Thymus (tissue), 11 donors: ENCODE measurements around the gene SCAANT1. TPM values are rescaled to one million over a fixed set of nuclear protein-coding genes. Genes with fewer than 3 reads are reported as not detected.
A peak's percentile ranks its signal among the peaks of the same experiment; 100 is the strongest.

Experiments used
- DNase-seq, 9 donors: peaks; one replicate each; pipeline ENCODE4 v3.0.0-alpha.2; 2013; ENCODE audit warnings: low spot score in 9 of 9, low read depth in 6 of 9, missing footprints in 1 of 9
- H3K27ac ChIP-seq, 2 donors: one replicate each; pipeline ENCODE4 v1.5.1; 2013; ENCODE audit warnings: control low read depth in 1 of 2, low read depth in 1 of 2, low read length in 1 of 2, mild to moderate bottlenecking in 1 of 2, moderate library complexity in 1 of 2
- H3K27me3 ChIP-seq, 2 donors: one replicate each; pipeline ENCODE4 v1.5.1; 2013; ENCODE audit warnings: low read length in 1 of 2; ENCODE audit not compliant: control insufficient read depth in 2 of 2, insufficient read depth in 1 of 2
- H3K36me3 ChIP-seq, 2 donors: one replicate each; pipeline ENCODE4 v1.5.1; 2013; ENCODE audit warnings: low read length in 1 of 2, mild to moderate bottlenecking in 1 of 2, moderate library complexity in 1 of 2; ENCODE audit not compliant: control insufficient read depth in 2 of 2, insufficient read depth in 2 of 2
- H3K4me1 ChIP-seq, 2 donors: one replicate each; pipeline ENCODE4 v1.5.1; 2013; ENCODE audit warnings: low read length in 2 of 2; ENCODE audit not compliant: control insufficient read depth in 2 of 2, insufficient read depth in 2 of 2
- H3K4me3 ChIP-seq, 2 donors: one replicate each; pipeline ENCODE4 v1.5.1; 2013; ENCODE audit warnings: low read length in 2 of 2, control low read depth in 1 of 2, mild to moderate bottlenecking in 1 of 2
- H3K9me3 ChIP-seq, 2 donors: one replicate each; pipeline ENCODE4 v1.5.1; 2013; ENCODE audit warnings: low read length in 1 of 2, mild to moderate bottlenecking in 1 of 2; ENCODE audit not compliant: control insufficient read depth in 2 of 2, insufficient read depth in 1 of 2
- WGBS: extraction: QIAGEN DNeasy Blood & Tissue Kit; methylation state at CpG from one replicate; pipeline ENCODE4 v1.1.7; 2013; 5-methylcytosine and 5-hydroxymethylcytosine counted together
- polyA plus RNA-seq: library from polyadenylated mRNA; stranded (reverse); fragments of 200-250 nt; gene quantifications from one replicate; pipeline ENCODE4 v1.2.3, GENCODE V29; 2013
- total RNA-seq: library from RNA; stranded (reverse); fragments of 120-200 nt; gene quantifications from one replicate; pipeline ENCODE4 v1.2.4, GENCODE V29; 2013
- donor health status: healthy.

The SCAANT1 gene
- total and polyA plus RNA-seq, 2 donors = not detected

DNA sequence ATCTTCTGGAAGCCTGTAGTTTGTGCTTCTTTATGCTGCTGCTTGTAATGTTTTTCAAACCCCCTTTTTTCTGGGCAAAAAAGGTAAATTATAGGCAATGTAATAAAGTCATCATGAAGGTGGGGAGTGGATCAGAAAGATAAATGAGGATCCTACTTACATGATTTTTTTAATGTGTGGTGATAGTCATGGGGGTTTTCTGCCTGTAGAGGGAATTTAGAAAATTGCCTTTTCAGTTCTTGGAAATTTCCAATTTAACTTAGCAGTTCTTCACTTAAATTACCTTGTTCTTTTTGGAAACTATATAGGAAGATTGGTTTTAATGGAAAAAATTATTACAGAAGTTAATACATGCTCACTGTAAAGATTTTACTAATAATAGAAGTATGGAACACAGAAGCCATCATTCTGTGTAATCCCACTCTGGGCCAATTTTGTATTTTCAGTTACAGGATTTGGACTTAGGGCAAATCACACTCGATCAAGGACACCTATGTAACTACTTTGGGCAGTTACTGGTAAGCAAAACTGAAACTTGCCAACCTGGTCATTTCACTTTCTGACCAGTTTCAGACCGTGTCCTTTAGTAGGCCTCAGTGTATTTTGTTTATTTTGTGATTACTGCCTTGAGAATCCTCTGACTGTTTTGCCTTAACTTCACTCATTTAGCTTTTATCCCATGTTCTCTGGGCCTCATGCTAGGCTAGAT, 10.5 kb upstream of the SCAANT1 start:
- Histone ChIP-seq H3K4me3 (no peak overlapping the region), H3K9me3 (no peaks in the 10 kb centered on the region), H3K27ac (no peak overlapping the region), H3K27me3 (no peaks in the 10 kb centered on the region), H3K4me1 (no peaks in the 10 kb centered on the region), H3K36me3 (peaks cover 27 to 58% of the 10 kb centered on the region in 2 donors)
- DNase-seq = no peak
- 97% methylated on average over 2 of the region's 2 CpGs for WGBS

DNA sequence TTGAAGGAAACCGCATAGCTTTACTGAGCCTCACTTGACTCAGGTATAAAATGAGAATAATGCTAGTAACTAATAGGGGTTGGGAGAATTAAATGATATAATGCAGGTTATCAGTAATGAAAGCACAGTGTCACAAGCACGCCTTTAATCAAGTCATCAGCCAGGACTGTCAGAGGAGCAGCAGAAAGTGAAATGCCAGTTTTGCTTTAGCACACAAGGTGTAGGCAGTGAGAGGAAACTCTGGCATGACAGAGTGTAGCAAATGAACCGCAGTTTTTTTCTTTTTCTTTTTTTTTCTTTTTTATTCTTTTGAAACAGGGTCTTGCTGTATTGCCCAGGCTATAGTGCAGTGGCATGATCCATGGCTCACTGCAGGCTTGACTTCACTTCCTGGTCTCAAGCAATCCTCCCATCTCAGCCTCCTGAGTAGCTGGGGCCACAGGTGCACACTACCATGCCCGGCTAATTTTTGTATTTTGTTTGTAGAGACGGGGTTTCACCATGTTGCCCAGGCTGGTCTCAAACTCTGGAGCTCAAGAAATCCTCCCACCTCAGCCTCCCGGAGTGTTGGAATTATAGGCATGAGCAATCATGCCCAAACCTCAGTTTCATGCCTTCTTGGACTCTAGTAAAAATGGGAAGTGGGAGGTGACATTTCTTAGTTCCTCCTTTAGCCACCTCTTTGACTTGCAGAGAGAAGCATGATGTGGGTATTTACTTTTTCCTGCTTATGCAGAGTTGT, 9.7 kb upstream of the SCAANT1 start:
- WGBS = 88% methylated on average over 6 of the region's 6 CpGs
- Histone ChIP-seq H3K4me3 (no peak overlapping the region), H3K36me3 (peaks cover 30 to 56% of the 10 kb centered on the region in 2 donors), H3K27ac (no peak overlapping the region), H3K27me3 (no peaks in the 10 kb centered on the region), H3K9me3 (no peaks in the 10 kb centered on the region), H3K4me1 (no peaks in the 10 kb centered on the region)
- DNase-seq = peak in 1 of 9 donors; percentile 25

DNA sequence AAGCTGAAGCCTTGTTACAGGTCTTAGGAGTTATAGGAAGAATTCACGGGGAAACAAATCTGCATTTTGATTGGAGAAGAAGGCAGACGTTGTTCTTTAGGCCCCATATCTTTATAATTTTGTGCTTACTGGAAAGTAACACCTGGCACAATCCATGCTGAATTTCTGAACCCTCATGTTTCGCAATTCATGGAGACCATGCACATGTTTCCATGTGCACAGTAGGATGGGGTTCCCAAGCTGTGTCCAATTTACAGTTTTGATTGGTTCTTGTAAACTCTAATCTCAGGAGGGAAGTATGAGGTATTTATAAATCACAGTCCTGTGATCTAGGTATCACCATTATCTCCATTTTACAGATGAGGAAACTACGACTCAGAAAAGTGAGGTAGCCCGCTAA, 7.8 kb upstream of the SCAANT1 start:
- no peaks in the 10 kb centered on the region for H3K4me1 ChIP-seq
- H3K36me3 ChIP-seq = peaks cover 23 to 53% of the 10 kb centered on the region in 2 donors
- 98% methylated on average over 5 of the region's 5 CpGs for WGBS

DNA sequence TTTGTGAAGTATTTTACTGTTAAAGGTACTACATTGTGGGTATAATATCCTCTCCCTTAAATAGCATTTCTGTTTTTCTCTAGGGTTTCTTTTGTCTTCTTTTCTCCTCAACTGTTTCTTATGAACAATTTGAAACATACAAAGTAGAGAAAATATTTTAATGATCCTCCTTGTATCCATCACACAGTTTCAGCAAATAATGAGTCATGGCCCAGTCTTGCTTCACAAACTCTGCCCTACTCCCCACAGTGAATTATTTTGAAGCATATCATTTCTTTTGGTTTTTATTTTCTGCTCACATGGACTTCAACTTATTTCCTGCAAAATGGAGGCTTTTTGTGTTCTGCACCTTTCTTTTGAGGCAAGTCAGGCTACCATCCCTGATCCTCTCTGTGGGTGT, 6.1 kb upstream of the SCAANT1 start:
- DNase-seq = no peak
- H3K27me3 ChIP-seq = no peaks in the 10 kb centered on the region
- H3K9me3 ChIP-seq = no peaks in the 10 kb centered on the region
- peaks cover 17 to 41% of the 10 kb centered on the region in 2 donors for H3K36me3 ChIP-seq
- peaks cover 4 to 8% of the 10 kb centered on the region in 2 donors for H3K4me1 ChIP-seq
- no peak overlapping the region for H3K27ac ChIP-seq
- no peak overlapping the region for H3K4me3 ChIP-seq

More for the DNA sequence above, 7.8 kb upstream of the SCAANT1 start:
- no peak overlapping the region for H3K4me3 ChIP-seq
- DNase-seq = no peak
- no peak overlapping the region for H3K27ac ChIP-seq
- no peaks in the 10 kb centered on the region for H3K27me3 ChIP-seq
- no peaks in the 10 kb centered on the region for H3K9me3 ChIP-seq

DNA sequence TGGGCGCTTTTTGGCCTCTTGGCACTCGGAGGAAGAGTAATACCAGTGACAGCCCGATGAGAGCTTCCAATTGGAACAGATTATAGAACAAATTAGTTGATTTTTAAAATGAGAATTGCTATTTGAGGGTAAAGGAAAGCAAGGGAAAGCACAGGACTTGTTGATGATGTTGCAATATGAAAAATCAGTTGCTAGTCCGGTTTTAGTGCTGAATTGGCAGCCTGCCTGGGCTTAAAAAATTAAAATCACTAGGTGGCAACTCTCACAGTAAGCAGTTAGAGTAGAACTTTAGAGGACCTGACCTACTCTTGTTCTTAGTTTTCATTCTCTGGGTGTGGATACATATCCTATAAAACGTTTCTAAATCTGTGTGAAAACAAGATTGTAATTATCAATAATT, 2.1 kb upstream of the SCAANT1 start:
- Histone ChIP-seq H3K4me1 (peaks cover 13 to 19% of the 10 kb centered on the region in 2 donors), H3K4me3 (no peak overlapping the region), H3K36me3 (peaks cover 7 to 23% of the 10 kb centered on the region in 2 donors), H3K27me3 (no peaks in the 10 kb centered on the region), H3K27ac (no peak overlapping the region), H3K9me3 (no peaks in the 10 kb centered on the region)
- WGBS = 92% methylated on average over 5 of the region's 5 CpGs
- no peak for DNase-seq

DNA sequence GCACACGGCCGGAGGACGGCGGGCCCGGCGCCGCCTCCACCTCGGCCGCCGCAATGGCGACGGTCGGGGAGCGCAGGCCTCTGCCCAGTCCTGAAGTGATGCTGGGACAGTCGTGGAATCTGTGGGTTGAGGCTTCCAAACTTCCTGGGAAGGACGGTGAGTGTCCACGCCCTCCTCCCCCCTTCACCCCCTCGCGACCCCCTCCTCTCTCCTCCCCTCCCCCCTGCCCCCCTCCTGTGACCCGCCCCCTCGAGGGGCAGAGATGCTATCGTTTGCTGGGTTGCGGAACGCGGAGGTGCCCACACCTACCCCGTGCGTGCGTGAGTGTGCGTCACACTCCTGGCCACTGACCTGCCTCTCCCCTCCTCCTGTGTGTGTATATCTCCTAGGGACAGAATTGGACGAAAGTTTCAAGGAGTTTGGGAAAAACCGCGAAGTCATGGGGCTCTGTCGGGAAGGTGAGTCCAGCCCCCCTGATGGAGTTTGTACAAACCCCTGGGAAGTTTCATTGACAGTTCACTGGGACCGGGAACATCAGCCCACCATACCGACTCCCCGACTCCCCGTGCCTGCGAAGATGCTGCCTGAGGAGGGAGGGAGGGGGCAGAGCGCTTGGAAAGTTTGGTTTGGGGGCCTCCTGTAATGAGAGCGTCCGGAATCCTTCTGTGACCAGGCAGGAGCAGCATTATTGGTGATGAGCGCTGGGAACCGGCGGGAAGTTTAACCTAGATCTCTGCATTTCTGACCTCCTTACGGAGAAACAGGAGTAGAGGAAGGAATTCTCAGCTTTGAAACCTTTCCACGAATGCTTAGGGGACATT, 795 bp upstream of the SCAANT1 start:
- 21% methylated on average over 46 of the region's 46 CpGs for WGBS
- Histone ChIP-seq H3K27me3 (no peaks in the 10 kb centered on the region), H3K4me1 (peaks cover 13 to 19% of the 10 kb centered on the region in 2 donors), H3K36me3 (peaks cover 3 to 19% of the 10 kb centered on the region in 2 donors), H3K4me3 (peak overlapping the region; percentile 52 to 83), H3K9me3 (no peaks in the 10 kb centered on the region), H3K27ac (peak overlapping the region; percentile 58 to 92)
- peak in 4 of 9 donors; percentile 20 to 46 (median 24) for DNase-seq

DNA sequence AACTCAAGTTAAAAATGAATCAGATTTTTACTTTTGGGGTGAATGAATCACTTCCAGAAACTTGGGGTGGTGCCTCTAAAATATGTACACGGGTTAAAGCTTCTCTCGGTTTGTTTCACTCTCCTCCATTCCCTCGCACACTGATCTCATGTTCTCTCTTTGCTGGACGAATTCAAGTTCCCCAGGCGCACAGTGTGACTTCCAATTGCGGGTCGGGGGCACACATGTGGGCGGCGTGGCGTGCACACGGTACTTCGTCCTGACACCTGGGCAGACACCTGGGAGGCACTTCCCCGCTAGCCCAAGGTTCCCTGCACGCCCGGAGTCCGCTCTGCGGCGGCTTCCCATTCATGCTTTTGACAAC, 692 bp downstream of the SCAANT1 start:
- peak overlapping the region; percentile 56 to 83 for H3K4me3 ChIP-seq
- DNase-seq = peak in 2 of 9 donors; percentile 19 to 41
- under 1% methylated on average over 18 of the region's 18 CpGs for WGBS

DNA sequence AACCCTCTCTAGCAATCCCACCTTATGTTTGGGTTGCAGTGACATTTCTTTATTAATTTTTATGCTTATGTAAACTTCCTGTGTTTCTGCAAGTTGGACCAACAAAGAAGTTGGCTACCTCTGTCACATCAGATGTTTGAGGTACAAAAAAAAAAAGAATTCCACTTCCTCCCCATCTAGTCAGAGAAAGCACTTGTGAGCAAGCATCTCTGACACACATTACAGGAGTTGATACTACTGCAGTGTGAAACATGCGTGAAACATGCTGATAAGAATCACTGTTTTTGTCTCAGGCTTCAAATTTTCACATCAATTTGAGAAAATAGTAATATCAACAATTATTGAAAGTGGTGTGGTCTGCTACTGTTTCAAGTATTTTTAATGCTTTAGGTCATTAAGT, 1.3 kb downstream of the SCAANT1 start:
- peak in 7 of 9 donors; percentile 33 to 77 (median 41) for DNase-seq
- peak overlapping the region; percentile 26 to 86 for H3K27ac ChIP-seq
- WGBS = 5% methylated on average over 1 of the region's 1 CpG

More for the DNA sequence above, 692 bp downstream of the SCAANT1 start:
- peak overlapping the region; percentile 86 to 92 for H3K27ac ChIP-seq
- H3K36me3 ChIP-seq = peaks cover 0 to 10% of the 10 kb centered on the region in 2 donors
- peaks cover 13 to 19% of the 10 kb centered on the region in 2 donors for H3K4me1 ChIP-seq
- no peaks in the 10 kb centered on the region for H3K27me3 ChIP-seq
- no peaks in the 10 kb centered on the region for H3K9me3 ChIP-seq

More for the DNA sequence above, 1.3 kb downstream of the SCAANT1 start:
- Histone ChIP-seq H3K9me3 (no peaks in the 10 kb centered on the region), H3K36me3 (peaks cover 0 to 6% of the 10 kb centered on the region in 2 donors), H3K4me1 (peaks cover 13 to 19% of the 10 kb centered on the region in 2 donors), H3K4me3 (peak overlapping the region; percentile 11 to 83), H3K27me3 (no peaks in the 10 kb centered on the region)
